HUES6 (cell line): ENCODE measurements around the gene TMEM266.

Source experiments
- H3K27ac ChIP-seq: 2 replicates; pipeline ENCODE4 v1.7.0; 2013; ENCODE audit warnings: low read depth, mild to moderate bottlenecking, low read length, inconsistent platforms
- H3K27me3 ChIP-seq: 2 replicates; pipeline ENCODE4 v1.6.1; 2013; ENCODE audit warnings: low read length; ENCODE audit not compliant: control insufficient read depth, insufficient read depth
- H3K36me3 ChIP-seq: 2 replicates; pipeline ENCODE4 v1.6.1; 2013; ENCODE audit warnings: low read length; ENCODE audit not compliant: control insufficient read depth, insufficient read depth
- H3K4me1 ChIP-seq: 2 replicates; pipeline ENCODE4 v1.6.1; 2013; ENCODE audit warnings: low read length; ENCODE audit not compliant: control insufficient read depth, insufficient read depth
- H3K4me3 ChIP-seq: 2 replicates; pipeline ENCODE4 v1.5.1; 2013; ENCODE audit warnings: low read depth, low read length
- H3K9ac ChIP-seq: one replicate; pipeline ENCODE4 v1.6.1; 2013; ENCODE audit warnings: mild to moderate bottlenecking, low read length
- H3K9me3 ChIP-seq: 2 replicates; pipeline ENCODE4 v1.6.1; 2013; ENCODE audit warnings: low read depth, low read length; ENCODE audit not compliant: control insufficient read depth, insufficient read depth

Gene TMEM266

GRCh38 chr15:76134537-76134936 lies 74.8 kb downstream of the TMEM266 start:
- no peaks in the 10 kb centered on the region for H3K36me3 ChIP-seq
- H3K9ac ChIP-seq: no peak overlapping the region
- H3K27me3 ChIP-seq: no peaks in the 10 kb centered on the region
- no peak overlapping the region for H3K4me3 ChIP-seq
- H3K27ac ChIP-seq: no peak overlapping the region
- H3K9me3 ChIP-seq: no peaks in the 10 kb centered on the region
- peaks cover under 1% of the 10 kb centered on the region; the same call in 1 of the 2 replicates for H3K4me1 ChIP-seq

GRCh38 chr15:76135516-76135915 lies 75.7 kb downstream of the TMEM266 start:
- H3K27me3 ChIP-seq: no peaks in the 10 kb centered on the region
- no peaks in the 10 kb centered on the region for H3K9me3 ChIP-seq
- H3K4me1 ChIP-seq: peaks cover 10% of the 10 kb centered on the region
- no peak overlapping the region for H3K9ac ChIP-seq
- H3K27ac ChIP-seq: no peak overlapping the region
- no peak overlapping the region for H3K4me3 ChIP-seq
- no peaks in the 10 kb centered on the region for H3K36me3 ChIP-seq

- peaks cover 10% of the 10 kb centered on the region for H3K4me1 ChIP-seq
- no peaks in the 10 kb centered on the region for H3K9me3 ChIP-seq
Measured at GRCh38 chr15:76138436-76138835, 78.7 kb downstream of the TMEM266 start.

GRCh38 chr15:76139368-76140073 lies 79.7 kb downstream of the TMEM266 start:
- Histone ChIP-seq H3K4me1 (peaks cover 10% of the 10 kb centered on the region), H3K9me3 (no peaks in the 10 kb centered on the region), H3K9ac (no peak overlapping the region), H3K27ac (no peak overlapping the region), H3K27me3 (peaks cover 6% of the 10 kb centered on the region; the same call in 1 of the 2 replicates), H3K4me3 (peak overlapping the region; percentile 32), H3K36me3 (no peaks in the 10 kb centered on the region)

More at GRCh38 chr15:76138436-76138835, 78.7 kb downstream of the TMEM266 start:
- Histone ChIP-seq H3K9ac (no peak overlapping the region), H3K27ac (no peak overlapping the region), H3K27me3 (peaks cover 6% of the 10 kb centered on the region; the same call in 1 of the 2 replicates), H3K36me3 (no peaks in the 10 kb centered on the region), H3K4me3 (no peak overlapping the region)

- H3K27me3 ChIP-seq: peaks cover 6% of the 10 kb centered on the region; the same call in 1 of the 2 replicates
- peak overlapping the region; percentile 32 for H3K4me3 ChIP-seq
- H3K27ac ChIP-seq: no peak overlapping the region
- no peaks in the 10 kb centered on the region for H3K9me3 ChIP-seq
- H3K9ac ChIP-seq: no peak overlapping the region
- peaks cover 10% of the 10 kb centered on the region for H3K4me1 ChIP-seq
- H3K36me3 ChIP-seq: no peaks in the 10 kb centered on the region
Measured at GRCh38 chr15:76140074-76140464, 80.3 kb downstream of the TMEM266 start.

- H3K36me3 ChIP-seq: no peaks in the 10 kb centered on the region
- H3K27ac ChIP-seq: no peak overlapping the region
- H3K4me1 ChIP-seq: peaks cover 15% of the 10 kb centered on the region
- H3K4me3 ChIP-seq: no peak overlapping the region
- H3K27me3 ChIP-seq: peaks cover 6% of the 10 kb centered on the region; the same call in 1 of the 2 replicates
- no peaks in the 10 kb centered on the region for H3K9me3 ChIP-seq
- no peak overlapping the region for H3K9ac ChIP-seq
Measured at GRCh38 chr15:76146812-76147211, 87.0 kb downstream of the TMEM266 start.

GRCh38 chr15:76147906-76148570 lies 88.3 kb downstream of the TMEM266 start:
- peak overlapping the region; percentile 49 for H3K4me3 ChIP-seq

GRCh38 chr15:76149291-76149915 lies 89.6 kb downstream of the TMEM266 start:
- Histone ChIP-seq H3K36me3 (no peaks in the 10 kb centered on the region), H3K4me3 (no peak overlapping the region), H3K4me1 (peaks cover 26% of the 10 kb centered on the region), H3K9me3 (no peaks in the 10 kb centered on the region), H3K27me3 (no peaks in the 10 kb centered on the region; the same call in 1 of the 2 replicates), H3K27ac (no peak overlapping the region), H3K9ac (no peak overlapping the region)

More at GRCh38 chr15:76147906-76148570, 88.3 kb downstream of the TMEM266 start:
- H3K27ac ChIP-seq: no peak overlapping the region
- no peaks in the 10 kb centered on the region for H3K9me3 ChIP-seq
- peaks cover 20% of the 10 kb centered on the region for H3K4me1 ChIP-seq
- no peaks in the 10 kb centered on the region for H3K36me3 ChIP-seq
- H3K9ac ChIP-seq: no peak overlapping the region
- H3K27me3 ChIP-seq: peaks cover 2% of the 10 kb centered on the region; the same call in 1 of the 2 replicates

GRCh38 chr15:76150513-76150912 lies 90.7 kb downstream of the TMEM266 start:
- H3K27me3 ChIP-seq: no peaks in the 10 kb centered on the region; the same call in 1 of the 2 replicates
- H3K27ac ChIP-seq: no peak overlapping the region
- no peak overlapping the region for H3K9ac ChIP-seq

GRCh38 chr15:76150971-76151598 lies 91.3 kb downstream of the TMEM266 start:
- Histone ChIP-seq H3K9ac (no peak overlapping the region), H3K9me3 (no peaks in the 10 kb centered on the region), H3K36me3 (no peaks in the 10 kb centered on the region), H3K4me1 (peaks cover 26% of the 10 kb centered on the region), H3K4me3 (no peak overlapping the region), H3K27ac (no peak overlapping the region), H3K27me3 (no peaks in the 10 kb centered on the region; the same call in 1 of the 2 replicates)

More at GRCh38 chr15:76150513-76150912, 90.7 kb downstream of the TMEM266 start:
- H3K4me3 ChIP-seq: no peak overlapping the region
- no peaks in the 10 kb centered on the region for H3K36me3 ChIP-seq
- H3K4me1 ChIP-seq: peaks cover 26% of the 10 kb centered on the region
- H3K9me3 ChIP-seq: no peaks in the 10 kb centered on the region
